ENCODE measurements around the gene GMCL2.

The GMCL2 gene

GRCh38 chr5:178142642-178143041 is 44.5 kb downstream of the GMCL2 start:
- TF ChIP-seq CTCF (IDR thresholded peaks at IDR 0.05; ENCODE audit: insufficient read depth, missing control alignments): no peak
- no peak for FAIRE-seq
- DNase-seq (ENCODE audit: insufficient read length, low spot score): no peak

DNA sequence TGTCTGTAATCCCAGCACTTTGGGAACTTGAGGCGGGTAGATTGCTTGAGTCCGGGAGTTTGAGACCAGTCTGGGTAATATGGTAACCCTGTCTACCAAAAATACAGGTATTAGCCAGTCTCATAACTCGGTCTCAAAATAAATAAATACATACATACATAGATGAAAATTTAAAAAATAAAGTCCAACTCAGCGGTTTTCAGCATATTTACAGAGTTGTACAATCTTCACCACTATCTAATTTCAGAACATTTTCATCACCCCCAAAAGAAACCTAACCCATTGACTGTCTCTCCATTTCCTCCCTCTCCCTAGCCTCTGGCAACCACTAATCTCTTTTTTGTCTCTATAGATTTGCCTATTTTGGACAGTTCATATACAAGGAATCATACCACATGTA is 45.6 kb downstream of the GMCL2 start:
- FAIRE-seq: no peak
- no peak for DNase-seq (ENCODE audit: insufficient read length, low spot score)

GRCh38 chr5:178137991-178138390 is 49.2 kb downstream of the GMCL2 start:
- DNase-seq (ENCODE audit: insufficient read length, low spot score) (no peak), FAIRE-seq (no peak)
- no peak for TF ChIP-seq CTCF (IDR thresholded peaks at IDR 0.05; ENCODE audit: insufficient read depth, missing control alignments)

More for the DNA sequence above, 45.6 kb downstream of the GMCL2 start:
- no peak for TF ChIP-seq CTCF (IDR thresholded peaks at IDR 0.05; ENCODE audit: insufficient read depth, missing control alignments)

GRCh38 chr5:178136990-178137389 is 50.2 kb downstream of the GMCL2 start:
- FAIRE-seq: no peak
- no peak for DNase-seq (ENCODE audit: insufficient read length, low spot score)
- no peak for TF ChIP-seq CTCF (IDR thresholded peaks at IDR 0.05; ENCODE audit: insufficient read depth, missing control alignments)
